ENCODE measurements around the gene HDAC11.
"Not testable (repeated sequence)": the region's sequence is repeated elsewhere in the genome, so short reads cannot be mapped to it uniquely, and the experiment has no call there.

HDAC11 gene

DNA sequence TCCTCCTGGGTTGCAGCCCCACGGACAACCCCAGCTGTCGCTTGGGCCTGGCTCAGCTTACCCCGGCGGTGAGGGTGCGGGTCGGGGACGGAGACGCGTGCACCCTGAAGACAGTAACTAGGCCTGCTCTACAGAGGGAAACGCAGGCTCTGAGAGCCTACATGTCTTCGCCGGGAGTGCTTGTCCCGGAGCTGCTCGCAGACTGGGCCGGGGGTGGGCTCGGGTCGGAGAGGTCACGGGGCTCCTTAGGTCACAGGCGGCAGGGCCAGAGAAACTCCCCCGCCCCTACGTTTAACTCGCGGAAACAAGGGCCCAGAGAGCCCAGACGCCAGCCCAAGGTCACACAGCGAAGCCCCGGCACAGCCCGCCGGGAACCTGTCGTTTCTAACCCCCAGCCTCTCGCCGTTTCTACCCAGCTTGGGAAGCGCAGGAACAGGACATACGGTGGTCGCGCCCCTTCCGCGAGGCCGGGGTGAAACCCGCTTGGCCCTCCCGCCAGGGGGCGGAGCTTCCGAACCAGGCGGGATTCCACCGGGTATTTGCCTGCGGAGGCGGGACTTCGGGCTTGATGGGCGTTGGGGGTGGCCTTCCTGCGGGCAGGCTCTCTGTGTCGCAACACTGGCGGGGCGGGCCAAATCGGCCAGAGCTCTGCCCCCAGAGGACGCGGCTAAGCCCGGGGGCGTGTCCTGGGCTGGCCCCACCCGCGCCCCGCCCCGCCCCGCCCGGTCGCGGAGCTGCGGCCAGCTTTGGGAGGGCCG lies at the start of gene HDAC11:
Gene HDAC11, plus strand, starts transcription at position 725 of the 758 bp plus-strand sequence. CDS start 42 bp downstream, outside the sequence.
- peak; percentile 97 for DNase-seq (ENCODE audit: low spot score)

- DNase-seq (ENCODE audit: low spot score) = not testable (repeated sequence)
Observed at GRCh38 chr3:13430411-13430875, 49.7 kb upstream of the HDAC11 start.

GRCh38 chr3:13432093-13432492 lies 48.0 kb upstream of the HDAC11 start:
- DNase-seq (ENCODE audit: low spot score) = no peak

- no peak for DNase-seq (ENCODE audit: low spot score)
Observed at GRCh38 chr3:13433912-13434311, 46.2 kb upstream of the HDAC11 start.

GRCh38 chr3:13436213-13436612 lies 43.9 kb upstream of the HDAC11 start:
- not testable (repeated sequence) for DNase-seq (ENCODE audit: low spot score)

DNA sequence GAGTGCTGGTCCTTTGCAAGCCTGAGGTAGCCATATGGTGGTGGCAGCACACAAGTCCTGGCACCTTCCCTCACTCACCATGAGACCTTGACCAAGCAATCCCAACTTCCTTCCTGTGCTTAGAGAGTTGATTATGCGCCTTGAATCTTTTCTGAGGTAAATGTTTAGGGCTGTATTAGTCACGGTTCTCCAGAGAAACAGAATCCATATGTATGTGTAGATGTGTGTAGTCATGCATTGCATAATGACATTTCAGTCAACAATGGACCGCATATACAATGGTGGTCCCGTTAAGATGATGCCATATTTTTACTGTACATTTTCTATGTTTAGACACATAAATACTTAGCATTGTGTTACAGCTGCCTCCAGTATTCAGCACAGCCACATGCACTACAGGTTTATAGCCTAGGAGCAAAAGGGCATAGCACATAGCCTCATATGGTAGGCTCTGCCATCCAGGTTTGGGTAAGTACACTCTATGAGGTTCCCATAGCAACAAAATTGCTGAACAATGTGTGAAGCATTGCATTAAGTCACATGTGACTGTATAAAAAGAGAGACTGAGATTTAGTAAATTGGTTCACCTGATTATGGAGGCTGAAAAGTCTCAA lies 39.8 kb upstream of the HDAC11 start:
- no peak for DNase-seq (ENCODE audit: low spot score)

- DNase-seq (ENCODE audit: low spot score) = not testable (repeated sequence)
Observed at GRCh38 chr3:13442882-13443281, 37.2 kb upstream of the HDAC11 start.

GRCh38 chr3:13451301-13451673 lies 28.8 kb upstream of the HDAC11 start:
- peak; percentile 49 for DNase-seq (ENCODE audit: low spot score)

DNA sequence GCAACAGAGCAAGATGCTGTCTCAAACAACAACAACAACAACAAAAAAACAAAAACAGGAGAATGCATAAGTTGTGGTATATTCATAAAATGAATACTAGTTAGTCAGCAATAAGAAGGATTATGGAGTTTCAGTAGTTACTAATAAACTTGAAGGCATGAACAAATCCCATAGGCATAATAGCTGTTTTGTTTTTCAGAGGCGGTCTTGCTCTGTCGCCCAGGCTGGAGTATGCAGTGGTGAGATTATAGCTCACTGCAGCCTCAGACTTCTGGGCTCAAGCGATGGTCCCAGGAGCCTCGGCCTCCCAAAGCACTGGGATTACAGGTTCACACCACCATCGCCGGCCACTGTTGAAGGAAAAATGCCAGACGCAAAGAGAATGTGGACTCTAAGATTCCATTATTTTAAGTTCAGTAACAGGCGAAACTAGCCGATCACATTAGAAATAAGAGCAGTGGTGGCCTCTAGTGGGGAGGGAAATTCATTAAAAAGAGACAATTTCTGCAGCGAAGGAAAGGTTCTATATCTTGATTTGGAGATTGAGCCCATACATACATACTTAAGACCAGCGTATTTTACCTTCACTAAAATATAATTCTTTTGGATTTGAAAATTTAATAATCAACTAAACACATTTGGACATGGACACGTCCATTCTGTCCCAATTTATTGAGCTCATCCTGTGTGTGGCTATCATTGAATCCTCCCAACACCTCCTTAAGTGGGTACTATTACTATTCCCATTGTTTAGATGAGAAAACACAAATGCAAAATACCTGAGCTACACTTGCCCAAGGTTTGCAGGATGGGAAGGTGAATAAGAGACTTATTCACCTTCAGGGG lies 27.4 kb upstream of the HDAC11 start:
- peak; percentile 73 for DNase-seq (ENCODE audit: low spot score)

DNA sequence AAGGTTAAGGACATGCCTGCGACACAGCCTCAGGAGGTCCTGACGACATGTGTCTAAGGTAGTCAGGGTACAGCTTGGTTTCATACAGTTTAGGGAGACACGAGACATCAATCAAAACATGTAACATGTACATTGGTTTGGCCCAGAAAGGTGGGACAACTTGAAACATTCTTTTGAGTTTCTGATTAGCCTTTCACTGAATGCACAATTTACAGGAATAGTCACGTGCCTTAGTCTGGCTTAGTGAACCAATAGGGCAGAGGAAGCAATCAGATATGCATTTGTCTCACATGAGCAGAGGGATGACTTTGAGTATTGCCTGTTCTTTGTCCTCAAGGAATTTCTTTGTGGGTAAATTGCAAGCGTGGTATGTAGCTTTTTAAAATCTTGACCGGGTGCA lies 24.5 kb upstream of the HDAC11 start:
- DNase-seq (ENCODE audit: low spot score) = no peak

- DNase-seq (ENCODE audit: low spot score) = no peak
Observed at GRCh38 chr3:13457593-13457992, 22.5 kb upstream of the HDAC11 start.

DNA sequence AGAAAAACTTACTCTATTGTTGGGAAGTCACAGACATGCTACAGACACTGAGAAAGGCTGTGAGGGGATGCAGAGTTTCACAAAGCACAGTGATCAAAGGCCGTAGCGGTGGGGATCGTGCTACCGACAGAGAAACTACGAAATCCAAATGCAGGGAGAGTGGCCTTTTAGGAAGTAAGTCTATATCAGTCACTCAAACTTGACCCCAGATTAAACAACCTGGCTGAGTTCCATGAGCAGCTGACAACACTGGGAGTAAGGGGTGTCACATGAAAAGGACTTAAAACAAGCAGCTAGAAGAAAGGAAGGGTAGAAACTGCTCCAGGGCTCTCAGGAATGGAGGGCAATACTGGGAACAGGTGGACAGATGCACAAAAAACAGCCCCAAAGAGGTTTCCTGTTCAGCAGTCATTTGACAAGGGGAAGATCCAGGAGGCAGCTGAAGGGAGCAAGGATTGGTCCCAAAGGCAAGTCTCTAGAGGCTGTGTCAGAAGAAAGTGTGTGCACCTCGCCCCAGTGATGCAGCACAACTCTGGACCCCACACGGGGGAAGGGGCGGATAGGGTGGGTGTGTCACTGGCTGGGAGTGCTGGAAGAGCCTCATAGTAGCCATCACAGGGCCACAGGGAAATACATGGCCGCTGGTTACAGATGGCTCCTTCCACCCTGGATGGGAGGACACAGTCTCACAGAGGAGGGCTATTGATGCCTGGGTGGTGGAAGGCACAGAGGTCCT lies 20.3 kb upstream of the HDAC11 start:
- DNase-seq (ENCODE audit: low spot score) = no peak

DNA sequence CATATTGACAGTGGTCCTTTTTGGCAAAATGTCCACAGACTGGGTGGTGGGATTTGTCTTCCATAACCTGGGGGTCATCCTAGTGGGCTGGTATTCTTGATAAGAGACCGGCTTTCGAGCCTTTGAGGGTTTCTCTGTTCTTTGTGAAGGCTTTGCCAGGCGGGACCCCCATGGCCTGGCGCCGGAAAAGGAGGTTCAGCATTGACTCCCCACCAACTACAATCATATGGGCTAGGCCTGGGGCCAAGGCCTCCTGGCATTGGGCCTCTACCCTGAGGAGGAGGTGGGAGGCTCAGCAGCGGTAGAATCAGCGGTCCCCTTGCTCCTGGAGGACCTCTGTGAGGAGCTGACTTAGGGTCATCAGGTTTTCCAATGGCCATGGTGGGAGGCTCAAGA lies 19.8 kb upstream of the HDAC11 start:
- no peak for DNase-seq (ENCODE audit: low spot score)

GRCh38 chr3:13461169-13462124 lies 18.7 kb upstream of the HDAC11 start:
- peak; percentile 73 for DNase-seq (ENCODE audit: low spot score)

DNA sequence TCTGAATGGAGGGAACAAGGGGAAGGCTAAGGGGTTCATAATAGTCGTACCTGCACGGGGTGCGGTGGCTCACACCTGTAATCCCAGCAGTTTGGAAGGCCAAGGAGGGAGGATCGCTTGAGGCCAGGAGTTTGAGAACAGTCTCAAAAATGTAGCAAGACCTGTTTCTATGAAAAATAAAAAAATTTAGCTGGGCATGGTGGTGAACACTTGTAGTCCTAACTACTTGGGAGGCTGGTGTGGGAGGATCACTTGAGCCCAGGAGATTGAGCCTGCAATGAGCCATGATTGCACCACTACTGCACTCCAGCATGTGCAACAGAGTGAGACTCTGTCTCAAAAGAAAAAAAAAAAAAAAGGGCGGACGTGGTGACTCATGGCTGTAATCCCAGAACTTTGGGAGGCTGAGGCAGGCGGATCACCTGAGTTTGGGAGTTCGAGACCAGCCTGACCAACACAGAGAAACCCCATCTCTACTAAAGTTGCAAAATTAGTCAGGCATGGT lies 17.9 kb upstream of the HDAC11 start:
- DNase-seq (ENCODE audit: low spot score) = no peak

GRCh38 chr3:13462822-13463221 lies 17.3 kb upstream of the HDAC11 start:
- DNase-seq (ENCODE audit: low spot score) = no peak

GRCh38 chr3:13463618-13464400 lies 16.3 kb upstream of the HDAC11 start:
- DNase-seq (ENCODE audit: low spot score) = no peak

- DNase-seq (ENCODE audit: low spot score) = no peak
Observed at GRCh38 chr3:13465236-13465873, 14.8 kb upstream of the HDAC11 start.

DNA sequence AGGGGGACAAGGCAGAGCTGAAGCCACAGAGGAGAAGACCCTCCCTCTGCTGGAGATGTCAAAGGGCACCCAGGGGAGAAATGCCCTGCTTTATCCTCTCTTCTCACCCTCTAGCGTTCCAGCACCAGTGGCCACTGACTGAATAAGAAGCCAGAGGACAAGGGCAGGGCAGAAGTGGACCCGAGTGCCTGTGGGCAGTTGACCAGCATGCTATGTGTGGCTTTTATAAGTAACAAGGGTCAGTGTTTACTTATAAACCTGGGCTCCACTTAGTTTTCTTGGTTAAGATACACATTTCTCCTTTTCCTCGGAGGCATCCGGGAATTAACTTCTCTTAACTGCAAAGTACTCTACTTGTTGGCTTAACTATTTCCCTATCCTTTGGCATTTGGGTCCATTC lies 13.3 kb upstream of the HDAC11 start:
- no peak for DNase-seq (ENCODE audit: low spot score)
